Activated CD4-positive, alpha-beta memory T cell treated with anti-CD3 and anti-CD28 coated beads for 36 hours (primary cell): ENCODE measurements around the gene SMIM44. TPM values are rescaled to one million over a fixed set of nuclear protein-coding genes. Genes with fewer than 3 reads are reported as not detected.
"Not testable (repeated sequence)": the region's sequence is repeated elsewhere in the genome, so short reads cannot be mapped to it uniquely, and the experiment has no call there.

ENCODE experiments used
- CTCF ChIA-PET: fragments of 350-600 bp; sonication (Branson Sonifier 250); formaldehyde crosslinking; loops from one replicate; lab custom pipeline; 2021; ENCODE audit warnings: antibody characterized with exemption, inconsistent platforms; lab: Charles Lee
- POLR2A ChIA-PET: fragments of 350-600 bp; sonication (Branson Sonifier 250); formaldehyde crosslinking; loops from one replicate; lab custom pipeline; 2021; ENCODE audit warnings: antibody characterized with exemption; lab: Charles Lee
- DNase-seq: peaks from one replicate; pipeline ENCODE4 v3.0.0-alpha.2; 2020
- H3K27ac Mint-ChIP-seq: one replicate; pipeline ENCODE4 v1.8.0; 2021; ENCODE audit warnings: mixed read lengths
- H3K27me3 Mint-ChIP-seq: one replicate; pipeline ENCODE4 v1.8.0; 2021; ENCODE audit warnings: mixed read lengths
- H3K36me3 Mint-ChIP-seq: one replicate; pipeline ENCODE4 v1.8.0; 2021; ENCODE audit warnings: mixed read lengths
- H3K4me1 Mint-ChIP-seq: one replicate; pipeline ENCODE4 v1.8.0; 2021; ENCODE audit warnings: low read depth, mixed read lengths
- H3K4me3 Mint-ChIP-seq: one replicate; pipeline ENCODE4 v1.8.0; 2021; ENCODE audit warnings: mild to moderate bottlenecking, mixed read lengths
- H3K9me3 Mint-ChIP-seq: one replicate; pipeline ENCODE4 v1.8.0; 2021; ENCODE audit warnings: mixed read lengths
- intact Hi-C: fragments of 100-400 bp; cut with micrococcal nuclease; formaldehyde crosslinking; loops from one replicate; pipeline ENCODE4 v1.15.1; 2023
- total RNA-seq, 2 experiments: library from RNA; stranded (reverse); gene quantifications; one replicate each; pipeline ENCODE4 v1.2.3, GENCODE V29; 2021

SMIM44 gene
- total RNA-seq, 2 experiments from 2014 or later: not detected

DNA sequence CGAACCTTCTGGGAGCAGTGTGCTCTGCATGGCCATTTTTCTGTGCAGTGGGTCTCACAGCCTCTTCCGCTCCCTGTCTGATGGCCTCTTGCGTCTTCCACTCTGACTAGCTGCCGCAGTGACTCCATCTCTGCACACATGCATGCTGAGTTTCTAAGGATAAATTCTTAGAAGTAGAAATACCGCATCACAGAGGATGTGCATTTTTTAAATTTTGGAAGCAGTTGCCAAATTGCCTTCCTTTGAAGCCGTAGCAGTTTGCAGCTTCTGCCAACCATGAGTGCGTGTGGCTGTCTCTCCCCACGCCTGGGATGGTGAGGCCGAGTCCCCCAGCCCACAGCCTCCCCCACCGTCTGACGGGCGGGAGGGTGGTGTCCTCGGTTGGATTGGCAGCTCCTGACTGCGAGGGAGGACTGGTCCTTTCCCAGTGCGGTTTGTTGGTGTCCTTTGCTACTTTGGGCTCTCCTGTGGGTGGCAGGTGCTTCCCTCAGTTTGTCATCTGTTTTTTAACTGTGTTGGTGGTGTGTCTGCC is 32.7 kb upstream of the SMIM44 start:
- H3K36me3 Mint-ChIP-seq: no peaks in the 10 kb centered on the region
- ChIA-PET POLR2A (interaction anchor here (0.6 kb wide), 1 partner anchor 17 kb away, joined by 3 read pairs; no protein-coding TSS in a partner anchor), CTCF (no interaction called here)
- intact Hi-C loops: no loop called here
- H3K4me3 Mint-ChIP-seq: no peak overlapping the region
- H3K4me1 Mint-ChIP-seq: peaks cover 31% of the 10 kb centered on the region
- no peaks in the 10 kb centered on the region for H3K27me3 Mint-ChIP-seq
- H3K27ac Mint-ChIP-seq: no peak overlapping the region
- H3K9me3 Mint-ChIP-seq: no peaks in the 10 kb centered on the region
- DNase-seq: no peak

DNA sequence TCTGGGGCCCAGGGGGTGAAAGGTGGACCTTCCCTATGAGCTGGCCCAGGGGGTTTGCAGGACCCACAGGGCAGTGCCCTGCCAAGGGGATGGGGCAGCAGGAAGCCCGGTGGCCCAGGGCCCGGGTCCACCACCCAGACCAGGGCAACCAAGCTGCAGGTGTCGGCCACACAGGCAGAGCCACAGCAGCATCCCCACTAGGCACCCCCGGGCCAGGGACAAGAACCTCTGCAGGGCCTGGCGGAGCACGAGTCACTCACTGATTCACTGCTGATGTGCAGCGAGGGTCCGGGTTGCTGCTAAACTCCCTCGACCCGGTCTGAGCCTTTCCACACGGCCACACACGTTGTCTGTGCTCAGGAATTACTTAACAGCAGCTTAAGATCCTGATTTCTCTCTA is 31.7 kb upstream of the SMIM44 start:
- Mint-ChIP-seq H3K36me3 (peaks cover under 1% of the 10 kb centered on the region), H3K9me3 (no peaks in the 10 kb centered on the region), H3K27me3 (no peaks in the 10 kb centered on the region), H3K4me1 (peaks cover 38% of the 10 kb centered on the region), H3K27ac (no peak overlapping the region), H3K4me3 (no peak overlapping the region)
- CTCF ChIA-PET: no interaction called here
- DNase-seq: no peak
- intact Hi-C loops: no loop called here
- POLR2A ChIA-PET: interaction anchor here (0.6 kb wide), 1 partner anchor 13 kb away, joined by 4 read pairs; no protein-coding TSS in a partner anchor

DNA sequence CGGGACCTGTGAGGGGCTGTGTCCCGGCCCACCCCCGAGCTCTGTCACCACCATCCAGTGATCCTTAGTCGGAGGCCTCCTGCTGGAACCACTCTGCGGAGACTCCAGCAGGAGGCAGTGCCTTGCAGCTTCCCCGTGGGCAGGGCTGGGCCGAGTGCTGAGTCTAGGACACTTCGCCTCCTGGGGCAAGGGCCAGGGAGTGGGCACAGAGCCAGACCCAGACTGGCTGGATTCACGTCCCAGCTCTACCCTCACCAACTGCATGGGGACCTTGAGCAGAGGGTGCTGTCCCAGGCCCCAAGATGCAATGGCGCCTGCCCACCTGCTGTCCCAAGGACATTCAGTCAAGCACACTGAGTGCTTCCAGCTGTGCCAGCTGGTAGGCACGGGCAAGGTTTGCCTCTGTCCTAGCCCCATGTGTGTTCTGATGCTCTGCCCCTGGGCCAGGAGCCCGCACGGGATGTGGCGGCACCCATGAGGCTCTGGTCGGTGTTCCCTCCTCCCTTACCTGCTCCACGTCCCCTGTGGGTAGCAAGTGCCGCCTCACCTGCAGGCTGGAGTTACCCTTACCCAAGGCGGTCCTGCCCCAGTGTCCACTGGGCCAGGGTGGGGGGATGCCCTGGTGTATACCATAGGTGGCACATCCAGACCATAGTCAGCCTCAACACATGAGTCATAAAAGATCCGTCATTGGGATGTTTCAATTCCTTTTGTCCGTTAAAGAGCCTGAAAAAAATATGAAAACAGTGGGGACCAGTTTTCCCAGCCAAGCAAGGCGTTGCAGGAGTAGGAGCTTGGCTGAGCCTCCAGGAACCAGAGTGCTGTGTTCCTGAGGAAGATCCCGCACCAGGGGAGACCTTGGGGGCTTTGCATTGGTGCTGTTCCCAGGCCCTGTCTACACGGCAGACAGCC is 30.2 kb upstream of the SMIM44 start:
- intact Hi-C loops: no loop called here
- CTCF ChIA-PET: interaction anchor here (0.9 to 1.7 kb wide), 3 partner anchors 31 to 41 kb away, joined by 3 to 8 read pairs (median 4); no protein-coding TSS in a partner anchor
- H3K36me3 Mint-ChIP-seq: peaks cover 9% of the 10 kb centered on the region

DNA sequence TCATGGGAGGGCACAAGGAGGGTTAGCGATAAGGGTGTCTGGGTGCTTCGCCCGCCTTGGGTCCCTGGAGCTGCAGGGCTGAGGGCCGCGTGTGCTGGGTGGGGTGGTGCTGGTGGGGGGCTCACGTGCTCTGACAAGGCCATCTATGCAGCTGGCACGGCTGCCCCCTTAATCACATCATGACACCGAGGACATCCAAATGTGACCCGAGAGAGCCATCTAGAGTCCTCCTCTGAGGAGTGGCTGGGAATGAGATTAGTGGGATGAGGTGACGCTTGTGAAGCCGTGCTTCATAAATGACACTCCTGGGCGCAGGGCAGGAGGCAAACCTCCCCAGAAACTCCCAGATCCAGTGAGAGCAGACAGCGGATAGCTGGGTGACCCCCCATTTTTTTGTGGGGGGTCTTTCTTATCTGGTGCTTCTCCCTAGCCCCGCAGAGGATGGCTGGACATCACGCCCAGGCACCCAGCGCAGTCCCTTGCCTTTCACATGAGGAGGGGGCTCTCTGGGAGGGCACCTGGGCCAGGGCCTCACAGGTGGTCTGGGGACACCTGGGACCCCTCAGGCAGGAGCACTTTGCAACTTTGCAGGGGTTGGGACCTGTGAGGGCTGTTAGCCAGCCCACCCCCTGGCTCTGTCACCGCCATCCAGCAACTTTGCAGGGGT is 29.5 kb upstream of the SMIM44 start:
- Mint-ChIP-seq H3K4me3 (no peak overlapping the region), H3K4me1 (peaks cover 54% of the 10 kb centered on the region), H3K27me3 (no peaks in the 10 kb centered on the region), H3K27ac (no peak overlapping the region), H3K36me3 (peaks cover 11% of the 10 kb centered on the region), H3K9me3 (no peaks in the 10 kb centered on the region)
- no peak for DNase-seq
- intact Hi-C loops: no loop called here
- ChIA-PET POLR2A (no interaction called here), CTCF (interaction anchor here (0.9 to 1.7 kb wide), 3 partner anchors 32 to 40 kb away, joined by 3 to 8 read pairs (median 4); no protein-coding TSS in a partner anchor)

More for the DNA sequence above, 30.2 kb upstream of the SMIM44 start:
- Mint-ChIP-seq H3K27ac (no peak overlapping the region), H3K9me3 (no peaks in the 10 kb centered on the region), H3K27me3 (no peaks in the 10 kb centered on the region), H3K4me1 (peaks cover 50% of the 10 kb centered on the region), H3K4me3 (no peak overlapping the region)
- POLR2A ChIA-PET: no interaction called here
- DNase-seq: no peak

- H3K4me3 Mint-ChIP-seq: no peak overlapping the region
- peaks cover 59% of the 10 kb centered on the region for H3K4me1 Mint-ChIP-seq
- CTCF ChIA-PET: interaction anchor here (1.7 kb wide), 1 partner anchor 33 kb away, joined by 8 read pairs; no protein-coding TSS in a partner anchor
- no peaks in the 10 kb centered on the region for H3K27me3 Mint-ChIP-seq
- no peak overlapping the region for H3K27ac Mint-ChIP-seq
- no peaks in the 10 kb centered on the region for H3K9me3 Mint-ChIP-seq
- H3K36me3 Mint-ChIP-seq: peaks cover 11% of the 10 kb centered on the region
- POLR2A ChIA-PET: no interaction called here
- intact Hi-C loops: no loop called here
- no peak for DNase-seq
Observed at GRCh38 chr19:3511506-3512251, 28.4 kb upstream of the SMIM44 start.

DNA sequence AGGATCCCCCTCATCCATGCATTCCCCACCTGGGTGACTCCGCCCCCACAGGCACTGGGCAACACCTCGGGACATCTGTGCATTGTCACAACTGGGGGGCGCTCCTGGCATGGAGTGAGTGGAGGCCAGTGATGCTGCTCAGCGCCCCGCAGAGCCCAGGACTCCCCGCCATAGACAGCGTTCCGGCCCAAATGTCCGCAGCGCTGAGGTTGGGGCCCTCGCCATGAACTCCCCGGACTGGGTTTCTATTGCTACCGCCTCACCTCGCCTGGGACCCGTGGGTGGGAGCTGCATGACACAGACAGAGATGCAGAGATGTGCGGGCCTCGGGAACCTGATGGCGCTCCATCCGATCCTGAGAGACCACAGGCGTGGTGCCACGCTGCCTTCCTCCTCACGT is 27.5 kb upstream of the SMIM44 start:
- Mint-ChIP-seq H3K27me3 (no peaks in the 10 kb centered on the region), H3K27ac (no peak overlapping the region), H3K4me1 (peaks cover 51% of the 10 kb centered on the region), H3K36me3 (peaks cover 13% of the 10 kb centered on the region), H3K4me3 (no peak overlapping the region), H3K9me3 (no peaks in the 10 kb centered on the region)
- ChIA-PET CTCF (no interaction called here), POLR2A (no interaction called here)
- DNase-seq: no peak
- intact Hi-C loops: no loop called here

- Mint-ChIP-seq H3K4me3 (peak overlapping the region; percentile 16), H3K27ac (peak overlapping the region; percentile 42), H3K36me3 (peaks cover 14% of the 10 kb centered on the region), H3K4me1 (peaks cover 53% of the 10 kb centered on the region), H3K27me3 (no peaks in the 10 kb centered on the region), H3K9me3 (no peaks in the 10 kb centered on the region)
- DNase-seq: peak; percentile 65
- intact Hi-C loops: loop anchor here (5.0 to 10.0 kb wide), 2 partner anchors 478 to 725 kb away; partner anchors contain the start of genes EEF2, SGTA and THOP1
- CTCF ChIA-PET: no interaction called here
- POLR2A ChIA-PET: no interaction called here
Observed at GRCh38 chr19:3509566-3509989, 26.3 kb upstream of the SMIM44 start.

DNA sequence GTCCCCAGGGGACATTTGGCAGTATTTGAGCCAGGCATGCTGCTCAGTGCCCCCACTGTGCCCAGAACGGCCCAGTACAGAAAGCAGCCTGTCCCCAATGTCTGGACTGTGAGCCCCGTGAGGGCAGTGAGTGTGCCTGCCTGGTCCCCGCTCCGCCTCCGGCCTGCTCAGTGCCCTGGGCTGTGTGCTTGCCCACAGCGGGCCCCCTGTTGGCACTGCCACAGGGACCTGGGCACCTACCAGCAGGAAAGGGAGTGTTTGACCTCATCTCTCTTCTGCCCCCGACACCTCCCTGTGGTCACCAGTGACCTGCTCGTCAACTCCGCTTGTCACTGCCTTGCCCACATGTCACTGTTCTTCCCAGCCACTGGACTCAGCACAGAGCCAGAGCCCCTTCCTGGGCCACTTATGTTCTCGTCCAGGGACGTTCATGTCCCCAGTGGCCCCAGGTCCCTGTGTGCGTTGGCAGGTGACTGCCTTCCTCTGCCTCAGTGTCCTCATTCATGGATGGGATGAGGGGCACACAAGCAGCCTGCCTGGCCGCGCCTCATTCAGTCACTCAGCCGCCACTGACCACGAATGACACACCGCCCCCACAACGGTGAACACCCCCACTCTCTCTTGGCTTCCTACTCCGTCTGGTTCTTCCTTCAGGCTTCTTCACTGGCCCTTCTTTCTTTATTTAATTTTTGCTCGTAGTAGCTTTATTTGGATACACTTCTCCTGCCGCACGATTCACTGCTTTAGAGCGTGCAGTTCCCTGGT is 25.7 kb upstream of the SMIM44 start:
- peak overlapping the region; percentile 42 for H3K27ac Mint-ChIP-seq
- peaks cover 50% of the 10 kb centered on the region for H3K4me1 Mint-ChIP-seq
- H3K4me3 Mint-ChIP-seq: peak overlapping the region; percentile 32
- H3K36me3 Mint-ChIP-seq: peaks cover 14% of the 10 kb centered on the region
- ChIA-PET POLR2A (no interaction called here), CTCF (no interaction called here)
- H3K27me3 Mint-ChIP-seq: no peaks in the 10 kb centered on the region
- DNase-seq: peak; percentile 31
- intact Hi-C loops: loop anchor here (5.0 to 10.0 kb wide), 2 partner anchors 478 to 724 kb away; partner anchors contain the start of genes EEF2, SGTA and THOP1
- H3K9me3 Mint-ChIP-seq: no peaks in the 10 kb centered on the region

DNA sequence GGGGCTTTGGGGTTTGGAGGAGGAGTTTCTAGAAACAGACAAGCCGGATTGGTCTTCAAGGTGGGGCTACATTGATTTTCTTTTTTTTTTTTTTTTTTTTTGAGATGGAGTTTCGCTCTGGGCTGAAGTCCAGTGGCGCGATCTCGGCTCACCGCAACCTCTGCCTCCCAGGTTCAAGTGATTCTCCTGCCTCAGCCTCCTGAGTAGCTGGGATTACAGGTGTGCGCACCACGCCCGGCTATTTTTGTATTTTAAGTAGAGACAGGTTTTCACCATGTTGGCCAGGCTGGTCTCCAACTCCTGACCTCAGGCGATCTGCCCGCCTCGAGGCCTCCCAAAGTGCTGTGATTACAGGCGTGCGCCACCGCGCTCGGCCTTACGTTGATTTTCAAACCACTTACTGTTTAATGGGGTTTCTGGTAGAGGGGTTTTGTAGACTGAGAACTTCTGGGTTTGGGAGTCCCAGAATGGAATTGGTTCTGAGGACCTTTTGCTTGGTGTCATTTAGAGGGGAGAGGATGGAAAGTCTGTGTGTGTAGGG is 24.9 kb upstream of the SMIM44 start:
- intact Hi-C loops: loop anchor here (5.0 to 10.0 kb wide), 2 partner anchors 479 to 723 kb away; partner anchors contain the start of genes EEF2, SGTA and THOP1
- H3K4me1 Mint-ChIP-seq: peaks cover 46% of the 10 kb centered on the region
- CTCF ChIA-PET, DNase-seq, H3K27ac Mint-ChIP-seq, H3K27me3 Mint-ChIP-seq, H3K9me3 Mint-ChIP-seq, POLR2A ChIA-PET: not testable (repeated sequence)
- H3K36me3 Mint-ChIP-seq: peaks cover 14% of the 10 kb centered on the region
- H3K4me3 Mint-ChIP-seq: peak overlapping the region; percentile 32

GRCh38 chr19:3507371-3508120 is 24.3 kb upstream of the SMIM44 start:
- ChIA-PET CTCF (no interaction called here), POLR2A (interaction anchor here (1.1 kb wide), 1 partner anchor 255 kb away, joined by 3 read pairs; the partner anchor contains the start of gene MRPL54)
- Mint-ChIP-seq H3K9me3 (no peaks in the 10 kb centered on the region), H3K27me3 (no peaks in the 10 kb centered on the region), H3K4me1 (peaks cover 46% of the 10 kb centered on the region), H3K27ac (peak overlapping the region; percentile 77), H3K36me3 (peaks cover 14% of the 10 kb centered on the region), H3K4me3 (peak overlapping the region; percentile 93)
- intact Hi-C loops: loop anchor here (2.0 to 10.0 kb wide), 5 partner anchors 49 to 723 kb away; partner anchors contain the start of genes CACTIN, EEF2, HMG20B and MFSD12
- DNase-seq: peak; percentile 67
